GM13976 (cell line): Measurements from ENCODE around the gene DNAJB14.

Source experiments
- DNase-seq: peaks from one replicate; pipeline ENCODE4 v3.0.0; 2012; ENCODE audit warnings: low spot score
- CTCF ChIP-seq: IDR thresholded peaks from 2 replicates; pipeline ENCODE4 v1.5.1; 2012; ENCODE audit warnings: borderline replicate concordance, mild to moderate bottlenecking; ENCODE audit not compliant: insufficient read depth; ENCODE audit errors: extremely low read depth, missing control alignments, control extremely low read depth
- in situ Hi-C: fragments of 300-500 bp; cut with MboI; formaldehyde crosslinking; loops from one replicate; pipeline ENCODE4 v1.12.0; 2022; ENCODE audit warnings: low sequenced_read_pairs, mixed read lengths, inconsistent platforms; ENCODE audit not compliant: unreplicated experiment

DNAJB14 gene

DNA sequence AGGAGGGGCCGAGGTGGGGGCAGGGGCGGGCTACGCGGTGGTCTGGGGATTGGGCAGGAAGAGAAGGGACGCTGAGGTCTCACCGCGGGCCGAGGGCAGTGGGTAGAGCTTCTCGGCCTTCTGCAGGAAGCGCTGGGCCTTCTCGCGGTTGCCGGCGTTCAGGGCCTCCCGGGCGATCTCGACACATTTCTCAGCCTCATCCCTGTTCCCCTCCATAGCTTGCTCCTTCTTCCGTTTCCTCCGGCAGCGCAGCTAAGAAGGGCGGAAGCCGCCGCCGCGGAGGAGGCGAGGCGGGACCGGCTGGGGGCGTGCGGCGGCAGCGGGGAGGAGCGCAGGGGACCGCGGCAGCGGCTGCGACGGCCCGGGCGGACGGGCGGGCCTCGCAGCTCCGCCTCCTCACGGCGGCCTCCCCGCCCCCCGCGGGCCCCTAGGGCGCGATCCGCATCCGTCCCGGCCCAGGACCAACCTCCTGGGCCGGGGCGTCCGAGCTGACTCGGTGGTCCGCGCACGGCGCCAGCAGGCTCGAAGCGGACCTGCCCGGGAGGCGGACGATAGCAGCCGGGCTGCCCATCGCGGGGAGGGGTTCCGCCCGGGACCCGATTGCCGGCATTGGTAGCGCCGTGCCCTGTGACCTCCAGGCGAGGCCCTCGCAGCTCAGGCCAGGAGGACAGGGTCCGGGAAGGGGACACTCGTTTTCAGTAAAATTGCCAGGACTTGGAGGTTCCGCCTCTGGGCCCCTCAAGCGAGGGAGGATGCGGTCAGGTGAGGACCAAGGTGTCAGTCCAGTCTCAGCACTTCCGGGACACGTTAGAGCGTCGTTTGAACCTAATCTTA lies at the start of gene DNAJB14:
Gene DNAJB14 (minus strand): TSS at position 263 of the 834 bp plus-strand sequence. CDS start 47 bp downstream, at position 216.
- TF ChIP-seq CTCF, result no peak
- in situ Hi-C loops, result no loop called here
- peak; percentile 86 for DNase-seq

DNA sequence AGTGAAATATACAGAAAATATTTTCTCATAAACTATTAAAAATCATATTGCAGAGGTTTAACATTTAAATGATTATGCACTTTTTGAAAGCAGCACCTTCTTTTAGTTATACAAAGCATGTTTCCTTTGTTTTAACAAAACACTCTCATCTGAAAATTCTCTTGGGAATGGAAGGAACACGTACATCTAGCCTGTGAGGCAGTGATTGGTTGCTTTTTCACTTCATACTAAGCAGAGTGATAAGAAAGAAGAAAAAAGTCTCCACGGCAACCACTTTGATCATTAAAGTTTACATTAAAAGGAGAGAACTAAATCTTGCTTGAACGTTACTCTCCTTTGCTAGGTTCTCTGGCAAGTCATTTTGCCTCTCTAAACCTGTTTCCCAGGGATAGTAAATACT lies 45.3 kb upstream of the DNAJB14 start:
- no peak for DNase-seq
- TF ChIP-seq CTCF, result no peak
- in situ Hi-C loops, result no loop called here

- in situ Hi-C loops, result no loop called here
- DNase-seq, result no peak
- TF ChIP-seq CTCF, result no peak
Measured at GRCh38 chr4:99987681-99988080, 41.3 kb upstream of the DNAJB14 start.

DNA sequence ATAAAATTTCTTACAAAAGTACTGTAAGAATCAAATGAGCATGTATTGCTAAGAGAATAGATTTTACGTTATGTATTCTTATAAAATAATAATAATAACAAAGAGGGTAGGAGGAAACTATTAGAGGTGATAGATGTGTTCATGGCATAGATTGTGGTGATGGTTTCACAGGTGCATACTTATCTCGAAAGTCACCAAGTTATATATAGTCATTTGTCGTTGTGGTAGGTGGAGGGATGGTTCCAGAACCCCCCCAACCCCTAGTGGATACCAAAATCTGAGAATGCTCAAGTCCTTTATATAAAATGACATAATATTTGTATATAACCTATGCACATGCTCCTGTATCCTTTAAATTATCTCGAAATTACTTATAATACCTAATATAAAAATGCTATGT lies 40.4 kb upstream of the DNAJB14 start:
- TF ChIP-seq CTCF, result no peak
- in situ Hi-C loops, result no loop called here
- no peak for DNase-seq

GRCh38 chr4:99983289-99983943 lies 37.0 kb upstream of the DNAJB14 start:
- in situ Hi-C loops, result no loop called here
- no peak for DNase-seq
- no peak for TF ChIP-seq CTCF

DNA sequence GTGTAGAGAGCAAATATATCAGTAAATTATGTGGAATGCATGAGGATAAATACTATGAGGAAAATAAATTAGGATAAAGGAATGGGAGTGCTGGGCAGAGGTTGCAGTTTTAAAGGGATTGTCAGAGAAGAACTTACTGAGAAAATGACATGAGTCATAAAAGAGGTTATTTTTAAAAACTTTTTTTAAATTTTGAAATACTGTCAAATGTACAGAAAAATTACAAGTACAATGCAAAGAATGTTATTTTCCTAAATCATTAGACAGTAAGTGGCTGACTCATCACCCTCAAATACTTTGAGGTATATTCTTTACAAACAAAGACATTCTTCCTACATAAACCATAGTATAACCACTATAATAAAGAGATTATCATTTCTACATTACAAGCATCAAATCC lies 33.5 kb upstream of the DNAJB14 start:
- no peak for TF ChIP-seq CTCF
- no peak for DNase-seq
- in situ Hi-C loops, result no loop called here
